Sigmoid colon (tissue), 7 donors: ENCODE data around the gene ZNF726. TPM values are rescaled to one million over a fixed set of nuclear protein-coding genes. Genes with fewer than 3 reads are reported as not detected.
A peak's percentile ranks its signal among the peaks of the same experiment; 100 is the strongest.

Source experiments
- DNase-seq: peaks from one replicate; pipeline ENCODE4 v3.0.0-alpha.2; 2019
- H3K27ac ChIP-seq, 4 donors: fragments of 200-600 bp; sonication (generic); one replicate each; pipeline ENCODE4 v1.5.1; 2016 to 2019; ENCODE audit warnings: mild to moderate bottlenecking in 1 of 4
- H3K27me3 ChIP-seq, 3 donors: fragments of 200-600 bp; sonication (generic); one replicate each; pipeline ENCODE4 v1.5.1; 2019; ENCODE audit warnings: mild to moderate bottlenecking in 1 of 3
- H3K36me3 ChIP-seq, 4 donors: fragments of 200-600 bp; sonication (generic); one replicate each; pipeline ENCODE4 v1.5.1; 2016 to 2019
- H3K4me1 ChIP-seq, 4 donors: fragments of 200-600 bp; sonication (generic); one replicate each; pipeline ENCODE4 v1.5.1; 2017 to 2019
- H3K4me3 ChIP-seq, 4 donors: fragments of 200-600 bp; sonication (generic); one replicate each; pipeline ENCODE4 v1.5.1; 2017 to 2019; ENCODE audit warnings: mild to moderate bottlenecking in 2 of 4, moderate library complexity in 1 of 4
- H3K9me3 ChIP-seq, 4 donors: fragments of 200-600 bp in 3 of 4; sonication (generic) in 3 of 4; one replicate each; pipeline versions ENCODE4 v1.5.1 to v1.6.1; 2013 to 2019
- EP300 ChIP-seq, 4 donors: sonication (generic); formaldehyde crosslinking; IDR thresholded peaks; one replicate each; pipeline ENCODE4 v1.6.1; 2017; ENCODE audit warnings: antibody characterized with exemption in 4 of 4
- POLR2A ChIP-seq, 2 donors: fragments of 450-650 bp; IDR thresholded peaks; one replicate each; pipeline ENCODE4 v1.6.1; 2016; ENCODE audit warnings: antibody characterized with exemption in 2 of 2, mild to moderate bottlenecking in 2 of 2, moderate library complexity in 2 of 2
- POLR2AphosphoS5 ChIP-seq, 4 donors: sonication (generic); formaldehyde crosslinking; IDR thresholded peaks; one replicate each; pipeline ENCODE4 v1.6.1; 2017; ENCODE audit warnings: antibody characterized with exemption in 4 of 4
- WGBS, 2 donors: extraction: QIAGEN DNeasy Blood & Tissue Kit; methylation state at CpG; one replicate each; pipeline ENCODE4 v1.1.7; 2013; 5-methylcytosine and 5-hydroxymethylcytosine counted together
- intact Hi-C: fragments of 100-400 bp; cut with DNase I; formaldehyde crosslinking; loops from one replicate; pipeline ENCODE4 v1.15.1; 2023
- polyA plus RNA-seq, 3 donors: library from polyadenylated mRNA; stranded (reverse); fragments of 200-250 nt; gene quantifications; one replicate each; pipeline ENCODE4 v1.2.3, GENCODE V29; 2013
- total RNA-seq, 4 donors: library from RNA; depleted of rRNA; stranded (reverse); fragments of >200 nt; gene quantifications; one replicate each; pipeline ENCODE4 v1.1.0, GENCODE V29; 2016
- TF ChIP-seq, protein P1 (sequence below), 4 experiments: fragments of 450-650 bp in 3 of 4; fragments of 200-600 bp in 1 of 4; IDR thresholded peaks; one replicate each; pipeline ENCODE4 v1.5.1; 2016 to 2019; ENCODE audit warnings: antibody characterized with exemption in 4 of 4, mild to moderate bottlenecking in 3 of 4, moderate library complexity in 2 of 4
- donor health status: healthy with polysubstance abuse.
- donor health status: Bipolar disorder and iron deficiency.
- donor health status: healthy.

ZNF726 gene
- total and polyA plus RNA-seq, 7 donors = 0.54 to 4.9 (median 2.4) TPM; not detected in 1

DNA sequence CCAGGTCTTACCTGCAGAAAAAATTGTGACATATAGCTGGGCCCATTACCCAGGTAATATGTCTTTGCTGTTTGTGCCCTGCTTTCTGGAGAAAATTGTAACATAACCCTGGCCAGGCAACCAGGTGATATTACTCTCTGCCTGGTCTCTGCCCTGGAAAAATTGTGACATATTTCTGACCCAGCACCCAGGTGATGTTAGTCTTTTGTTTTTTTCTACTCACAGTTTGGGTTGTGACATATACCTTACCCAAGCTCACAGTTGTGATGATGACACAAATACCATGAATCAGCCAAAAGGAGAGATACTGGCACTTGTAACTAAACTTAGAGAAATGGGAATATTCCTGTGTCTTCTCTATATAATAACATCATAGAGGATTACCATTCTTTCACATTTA is 6.5 kb upstream of the ZNF726 start:
- H3K27me3 ChIP-seq = no peaks in the 10 kb centered on the region
- no peaks in the 10 kb centered on the region for H3K36me3 ChIP-seq
- H3K27ac ChIP-seq = no peak overlapping the region
- no peaks in the 10 kb centered on the region for H3K4me1 ChIP-seq
- H3K4me3 ChIP-seq = no peak overlapping the region
- intact Hi-C loops = no loop called here
- TF ChIP-seq, protein P1, sequence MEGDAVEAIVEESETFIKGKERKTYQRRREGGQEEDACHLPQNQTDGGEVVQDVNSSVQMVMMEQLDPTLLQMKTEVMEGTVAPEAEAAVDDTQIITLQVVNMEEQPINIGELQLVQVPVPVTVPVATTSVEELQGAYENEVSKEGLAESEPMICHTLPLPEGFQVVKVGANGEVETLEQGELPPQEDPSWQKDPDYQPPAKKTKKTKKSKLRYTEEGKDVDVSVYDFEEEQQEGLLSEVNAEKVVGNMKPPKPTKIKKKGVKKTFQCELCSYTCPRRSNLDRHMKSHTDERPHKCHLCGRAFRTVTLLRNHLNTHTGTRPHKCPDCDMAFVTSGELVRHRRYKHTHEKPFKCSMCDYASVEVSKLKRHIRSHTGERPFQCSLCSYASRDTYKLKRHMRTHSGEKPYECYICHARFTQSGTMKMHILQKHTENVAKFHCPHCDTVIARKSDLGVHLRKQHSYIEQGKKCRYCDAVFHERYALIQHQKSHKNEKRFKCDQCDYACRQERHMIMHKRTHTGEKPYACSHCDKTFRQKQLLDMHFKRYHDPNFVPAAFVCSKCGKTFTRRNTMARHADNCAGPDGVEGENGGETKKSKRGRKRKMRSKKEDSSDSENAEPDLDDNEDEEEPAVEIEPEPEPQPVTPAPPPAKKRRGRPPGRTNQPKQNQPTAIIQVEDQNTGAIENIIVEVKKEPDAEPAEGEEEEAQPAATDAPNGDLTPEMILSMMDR (IDR thresholded peaks at IDR 0.05) = no peak
- DNase-seq = no peak
- H3K9me3 ChIP-seq = peaks cover 0 to 12% (median 0%) of the 10 kb centered on the region in 4 donors

DNA sequence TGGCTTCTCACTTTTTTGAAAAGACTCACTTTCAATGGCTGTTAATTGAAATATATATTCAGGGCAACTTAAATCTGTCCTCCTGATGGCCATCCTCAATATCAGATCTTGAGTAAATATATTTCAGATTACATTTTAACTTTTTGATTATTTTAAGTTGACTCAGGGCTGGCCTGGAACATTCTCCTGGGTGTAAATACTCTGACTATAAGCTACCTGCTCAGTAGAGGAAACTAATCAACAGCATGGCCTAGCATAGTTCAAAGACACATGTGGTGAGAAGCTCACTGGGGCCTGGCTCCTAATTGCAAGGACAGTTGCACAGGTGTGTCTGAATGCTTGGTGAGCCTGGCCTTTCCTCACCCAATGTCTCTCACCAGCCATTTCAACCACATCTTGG is 5.5 kb upstream of the ZNF726 start:
- H3K4me1 ChIP-seq = peaks cover 0 to under 1% (median under 1%) of the 10 kb centered on the region in 4 donors
- no peaks in the 10 kb centered on the region for H3K27me3 ChIP-seq
- H3K9me3 ChIP-seq = peaks cover 0 to 10% (median 0%) of the 10 kb centered on the region in 4 donors
- no peak for DNase-seq
- no peak overlapping the region for H3K4me3 ChIP-seq
- H3K36me3 ChIP-seq = no peaks in the 10 kb centered on the region
- TF ChIP-seq EP300 (IDR thresholded peaks at IDR 0.05) = no peak
- TF ChIP-seq POLR2A (IDR thresholded peaks at IDR 0.05) = no peak
- no peak for TF ChIP-seq POLR2AphosphoS5 (IDR thresholded peaks at IDR 0.05)
- TF ChIP-seq, protein P1 (IDR thresholded peaks at IDR 0.05) = no peak
- no peak overlapping the region for H3K27ac ChIP-seq
- intact Hi-C loops = no loop called here

DNA sequence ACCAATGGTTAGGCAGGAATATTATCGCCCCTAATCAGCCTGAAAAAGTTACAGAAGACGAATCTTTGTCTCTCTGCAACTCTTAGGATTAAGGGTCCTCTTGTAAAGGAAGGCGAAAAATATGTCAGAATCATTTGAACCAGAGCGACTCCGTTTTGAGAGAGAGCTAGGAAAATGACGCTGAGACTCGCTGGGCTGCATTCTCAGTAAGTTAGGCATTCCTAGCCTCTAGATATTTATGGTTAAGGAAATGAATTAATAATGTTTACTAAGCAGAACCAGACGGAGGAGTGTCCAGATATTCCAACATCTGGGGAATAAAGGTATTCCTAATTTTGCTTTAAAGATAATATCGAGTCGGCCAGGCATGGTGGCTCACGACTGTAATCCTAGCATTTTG is 755 bp upstream of the ZNF726 start:
- H3K27ac ChIP-seq = no peak overlapping the region

DNA sequence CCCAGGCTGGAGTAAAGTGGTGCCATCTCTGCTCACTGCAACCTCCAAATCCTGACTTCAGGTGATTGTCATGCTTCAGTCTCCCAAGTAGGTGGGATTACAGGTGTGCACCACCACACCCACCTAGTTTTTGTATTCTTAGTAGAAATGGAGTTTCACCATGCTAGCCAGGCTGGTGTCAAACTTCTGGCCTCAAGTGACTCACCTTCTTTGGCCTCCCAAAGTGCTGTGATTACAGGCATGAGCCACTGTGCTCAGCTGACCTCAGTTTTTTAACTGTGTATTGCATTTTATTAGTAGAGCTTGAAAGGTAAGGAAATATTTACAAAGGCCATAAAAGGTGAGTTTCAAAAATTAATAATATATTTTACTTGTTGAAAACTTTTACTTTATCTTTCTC is 2.3 kb downstream of the ZNF726 start:
- H3K27ac ChIP-seq = no peak overlapping the region
- TF ChIP-seq POLR2A (IDR thresholded peaks at IDR 0.05) = no peak
- TF ChIP-seq, protein P1 (IDR thresholded peaks at IDR 0.05) = no peak
- no peak for TF ChIP-seq EP300 (IDR thresholded peaks at IDR 0.05)
- no peak for TF ChIP-seq POLR2AphosphoS5 (IDR thresholded peaks at IDR 0.05)
- H3K36me3 ChIP-seq = no peaks in the 10 kb centered on the region
- no peaks in the 10 kb centered on the region for H3K27me3 ChIP-seq
- DNase-seq = no peak
- H3K4me3 ChIP-seq = no peak overlapping the region
- H3K9me3 ChIP-seq = peaks cover 0 to under 1% (median 0%) of the 10 kb centered on the region in 4 donors
- intact Hi-C loops = no loop called here
- H3K4me1 ChIP-seq = peaks cover 0 to 9% (median 2%) of the 10 kb centered on the region in 4 donors

More for the DNA sequence above, 755 bp upstream of the ZNF726 start:
- peak overlapping the region in 1 of 4 donors; percentile 53 for H3K4me3 ChIP-seq
- intact Hi-C loops = loop anchor here (5.0 kb wide), 1 partner anchor 118 kb away; no protein-coding TSS in a partner anchor
- TF ChIP-seq POLR2AphosphoS5 (IDR thresholded peaks at IDR 0.05) = no peak
- TF ChIP-seq, protein P1 (IDR thresholded peaks at IDR 0.05) = no peak
- no peak for TF ChIP-seq EP300 (IDR thresholded peaks at IDR 0.05)
- no peak for TF ChIP-seq POLR2A (IDR thresholded peaks at IDR 0.05)
- no peaks in the 10 kb centered on the region for H3K36me3 ChIP-seq
- 96 to 98% methylated on average over 11 of the region's 11 CpGs for WGBS, 2 donors
- no peaks in the 10 kb centered on the region for H3K27me3 ChIP-seq
- H3K4me1 ChIP-seq = peaks cover 0 to 9% (median 2%) of the 10 kb centered on the region in 4 donors
- no peaks in the 10 kb centered on the region for H3K9me3 ChIP-seq
- DNase-seq = no peak

DNA sequence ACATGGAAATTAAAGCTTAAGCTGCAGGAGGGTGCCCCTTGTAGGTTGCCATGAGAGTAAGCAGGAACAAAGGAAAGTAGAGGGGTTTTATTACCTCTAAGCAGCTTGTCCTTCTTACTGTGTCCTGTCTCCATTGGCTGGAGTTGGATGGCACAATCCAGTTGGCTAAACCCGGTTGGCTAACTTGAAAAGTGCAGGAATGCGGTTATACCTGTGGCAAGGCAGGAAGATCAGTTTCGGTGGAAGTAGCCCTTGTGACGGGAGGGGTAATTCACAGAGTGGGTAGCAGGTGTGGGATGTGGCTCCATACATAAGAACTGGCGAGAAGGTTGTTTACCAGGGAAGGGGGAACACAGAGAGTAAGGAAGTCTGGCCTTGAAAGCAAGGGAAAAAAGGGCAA is 3.2 kb downstream of the ZNF726 start:
- no peak overlapping the region for H3K27ac ChIP-seq
- H3K27me3 ChIP-seq = no peaks in the 10 kb centered on the region
- H3K4me3 ChIP-seq = no peak overlapping the region
- 91 to 94% methylated on average over 5 of the region's 5 CpGs for WGBS, 2 donors
- intact Hi-C loops = no loop called here
- no peak for TF ChIP-seq EP300 (IDR thresholded peaks at IDR 0.05)
- TF ChIP-seq POLR2AphosphoS5 (IDR thresholded peaks at IDR 0.05) = no peak
- TF ChIP-seq POLR2A (IDR thresholded peaks at IDR 0.05) = no peak
- TF ChIP-seq, protein P1 (IDR thresholded peaks at IDR 0.05) = no peak
- H3K36me3 ChIP-seq = no peaks in the 10 kb centered on the region
- DNase-seq = no peak
- peaks cover 0 to 2% (median 0%) of the 10 kb centered on the region in 4 donors for H3K9me3 ChIP-seq
- H3K4me1 ChIP-seq = peaks cover 0 to 9% (median 2%) of the 10 kb centered on the region in 4 donors
